Activated naive CD4-positive, alpha-beta T cell treated with anti-CD3 and anti-CD28 coated beads, Interleukin-2, amount 10 ng/mL, durations not matched to agents 7 days and 5 days (primary cell): ENCODE results near the gene ADH7.
"Not testable (repeated sequence)": the region's sequence is repeated elsewhere in the genome, so short reads cannot be mapped to it uniquely, and the experiment has no call there.

Experiments used
- CTCF ChIA-PET: fragments of 350-600 bp; sonication (Branson Sonifier 250); formaldehyde crosslinking; loops from one replicate; lab custom pipeline; 2021; ENCODE audit warnings: antibody characterized with exemption; lab: Charles Lee
- DNase-seq: peaks from one replicate; pipeline ENCODE4 v3.0.0-alpha.2; 2020
- H3K27ac Mint-ChIP-seq: one replicate; pipeline ENCODE4 v1.8.0; 2021; ENCODE audit warnings: mild to moderate bottlenecking, moderate library complexity, mixed read lengths
- H3K27me3 Mint-ChIP-seq: one replicate; pipeline ENCODE4 v1.8.0; 2021; ENCODE audit warnings: mild to moderate bottlenecking, mixed read lengths
- H3K36me3 Mint-ChIP-seq: one replicate; pipeline ENCODE4 v1.8.0; 2021; ENCODE audit warnings: mixed read lengths
- H3K4me1 Mint-ChIP-seq: one replicate; pipeline ENCODE4 v1.8.0; 2021; ENCODE audit warnings: mixed read lengths
- H3K4me3 Mint-ChIP-seq: one replicate; pipeline ENCODE4 v1.8.0; 2021; ENCODE audit warnings: mild to moderate bottlenecking, moderate library complexity, mixed read lengths
- H3K9me3 Mint-ChIP-seq: one replicate; pipeline ENCODE4 v1.8.0; 2021; ENCODE audit warnings: mixed read lengths

ADH7 gene

GRCh38 chr4:99381588-99382175 lies 53.5 kb downstream of the ADH7 start:
- no peaks in the 10 kb centered on the region for H3K9me3 Mint-ChIP-seq
- no peak for DNase-seq
- no peaks in the 10 kb centered on the region for H3K27me3 Mint-ChIP-seq
- H3K4me1 Mint-ChIP-seq, result peaks cover 3% of the 10 kb centered on the region
- H3K27ac Mint-ChIP-seq, result no peak overlapping the region
- no peak overlapping the region for H3K4me3 Mint-ChIP-seq
- no peaks in the 10 kb centered on the region for H3K36me3 Mint-ChIP-seq
- CTCF ChIA-PET, result no interaction called here

GRCh38 chr4:99379571-99379970 lies 55.6 kb downstream of the ADH7 start:
- no peak overlapping the region for H3K27ac Mint-ChIP-seq
- H3K4me3 Mint-ChIP-seq, result no peak overlapping the region
- H3K9me3 Mint-ChIP-seq, result no peaks in the 10 kb centered on the region
- CTCF ChIA-PET, result no interaction called here
- H3K27me3 Mint-ChIP-seq, result no peaks in the 10 kb centered on the region
- peaks cover 3% of the 10 kb centered on the region for H3K4me1 Mint-ChIP-seq
- H3K36me3 Mint-ChIP-seq, result no peaks in the 10 kb centered on the region
- DNase-seq, result no peak

DNA sequence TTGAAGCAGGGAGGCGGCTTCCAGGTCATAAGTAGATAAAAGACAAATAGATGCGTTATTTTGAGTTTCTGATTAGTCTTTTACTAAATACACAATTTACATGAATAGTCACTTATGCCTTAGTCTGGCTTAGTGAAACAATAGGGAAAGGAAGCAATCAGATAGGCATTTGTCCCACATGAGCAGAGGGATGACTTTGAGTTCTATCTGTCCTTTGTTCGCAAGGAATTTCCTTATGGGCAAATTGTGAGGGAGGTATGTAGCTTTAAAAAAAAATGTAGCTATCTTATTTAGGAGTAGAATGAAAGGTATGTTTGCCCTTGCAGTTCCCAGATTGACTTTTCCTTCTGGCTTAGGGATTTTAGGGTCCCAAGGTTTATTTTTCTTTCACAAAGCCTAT lies 56.3 kb downstream of the ADH7 start:
- no peak overlapping the region for H3K4me3 Mint-ChIP-seq
- H3K36me3 Mint-ChIP-seq, result no peaks in the 10 kb centered on the region
- no peak for DNase-seq
- peaks cover 3% of the 10 kb centered on the region for H3K4me1 Mint-ChIP-seq
- H3K27ac Mint-ChIP-seq, result no peak overlapping the region
- CTCF ChIA-PET, result no interaction called here
- no peaks in the 10 kb centered on the region for H3K27me3 Mint-ChIP-seq
- no peaks in the 10 kb centered on the region for H3K9me3 Mint-ChIP-seq

DNA sequence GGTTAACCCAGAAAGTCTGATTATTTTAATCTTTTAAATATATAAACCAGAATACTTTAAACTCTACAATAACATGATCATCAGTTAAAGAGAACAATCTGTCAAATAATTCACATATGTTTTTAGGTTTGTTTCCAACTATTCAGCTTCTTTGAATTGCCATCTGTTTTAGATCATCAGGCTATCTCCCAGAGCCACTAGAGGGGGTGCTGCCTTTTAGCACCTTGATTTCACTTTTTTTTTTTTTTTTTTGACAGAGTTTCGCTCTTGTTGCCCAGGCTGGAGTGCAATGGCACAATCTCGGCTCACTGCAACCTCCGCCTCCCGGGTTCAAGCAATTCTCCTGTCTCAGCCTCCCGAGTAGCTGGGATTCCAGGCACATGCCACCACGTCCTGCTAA lies 57.8 kb downstream of the ADH7 start:
- CTCF ChIA-PET, H3K27me3 Mint-ChIP-seq, H3K36me3 Mint-ChIP-seq, H3K4me1 Mint-ChIP-seq, H3K9me3 Mint-ChIP-seq, H3K27ac Mint-ChIP-seq, H3K4me3 Mint-ChIP-seq, DNase-seq: not testable (repeated sequence)

DNA sequence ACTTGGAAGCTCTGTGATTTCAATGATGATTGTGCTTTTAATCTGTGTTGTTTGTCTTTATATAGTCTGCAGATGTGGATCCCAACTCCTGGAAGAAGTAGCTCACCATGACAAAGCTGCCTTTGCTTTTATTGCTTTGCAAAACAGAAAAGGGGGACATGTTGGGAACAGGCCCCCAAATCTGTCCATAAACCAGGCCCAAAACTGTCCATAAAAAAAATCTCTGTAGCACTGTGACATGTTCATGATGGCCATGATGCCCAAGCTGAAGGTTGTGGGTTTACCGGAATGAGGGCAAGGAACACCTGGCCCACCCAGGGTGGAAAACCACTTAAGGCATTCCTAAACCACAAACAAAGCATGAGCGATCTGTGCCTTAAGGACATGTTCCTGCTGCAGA lies 62.7 kb downstream of the ADH7 start:
- DNase-seq, H3K27me3 Mint-ChIP-seq, H3K27ac Mint-ChIP-seq, CTCF ChIA-PET, H3K9me3 Mint-ChIP-seq, H3K4me3 Mint-ChIP-seq, H3K36me3 Mint-ChIP-seq, H3K4me1 Mint-ChIP-seq: not testable (repeated sequence)

DNA sequence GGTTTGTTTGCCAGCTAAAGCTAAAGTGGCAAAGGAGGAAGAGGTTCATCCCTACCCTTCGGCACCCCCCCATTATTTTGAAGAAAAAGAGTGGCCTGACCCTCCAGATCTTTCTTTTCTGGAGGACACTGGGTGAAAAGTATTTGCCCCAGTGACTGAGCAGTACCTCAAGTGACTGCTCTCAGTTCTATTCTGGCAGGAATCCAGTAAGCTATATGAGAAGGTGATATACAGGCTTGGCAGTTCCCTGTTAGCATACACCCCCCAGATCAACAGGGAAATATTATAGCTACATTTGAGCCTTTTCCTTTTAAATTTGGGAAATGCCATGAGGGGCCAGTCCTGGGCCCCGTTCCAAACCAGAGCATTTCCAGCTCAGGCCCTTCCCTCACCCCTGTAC lies 67.3 kb downstream of the ADH7 start:
- CTCF ChIA-PET, H3K36me3 Mint-ChIP-seq, H3K4me1 Mint-ChIP-seq, DNase-seq, H3K4me3 Mint-ChIP-seq, H3K27me3 Mint-ChIP-seq, H3K27ac Mint-ChIP-seq, H3K9me3 Mint-ChIP-seq: not testable (repeated sequence)

- CTCF ChIA-PET, result no interaction called here
- DNase-seq, result no peak
- Mint-ChIP-seq H3K27ac (no peak overlapping the region), H3K9me3 (no peaks in the 10 kb centered on the region), H3K4me3 (no peak overlapping the region), H3K27me3 (peaks cover 3% of the 10 kb centered on the region), H3K36me3 (no peaks in the 10 kb centered on the region), H3K4me1 (no peaks in the 10 kb centered on the region)
Observed at GRCh38 chr4:99366491-99366890, 68.7 kb downstream of the ADH7 start.

DNA sequence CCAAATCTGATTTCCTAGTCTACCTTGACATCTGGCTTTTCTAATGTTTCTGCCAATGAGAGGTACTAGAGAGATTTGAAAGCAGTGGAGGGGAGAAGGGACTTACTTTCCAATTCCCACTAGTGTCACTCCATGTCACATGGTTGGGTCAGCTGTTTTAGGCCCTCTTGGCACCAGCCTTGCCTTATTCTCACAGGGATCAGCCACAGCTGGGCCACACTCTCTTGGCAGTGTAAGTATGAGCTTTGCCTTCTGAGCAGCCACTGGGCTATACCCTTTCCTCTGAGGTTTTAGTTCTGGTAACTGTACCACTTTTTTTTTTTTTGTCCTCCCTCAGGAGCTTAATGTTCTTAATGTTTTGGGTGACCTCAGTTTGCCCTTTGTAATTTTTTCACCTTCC lies 72.4 kb downstream of the ADH7 start:
- H3K27ac Mint-ChIP-seq, result no peak overlapping the region
- H3K9me3 Mint-ChIP-seq, result no peaks in the 10 kb centered on the region
- no peaks in the 10 kb centered on the region for H3K4me1 Mint-ChIP-seq
- no peak for DNase-seq
- peaks cover 3% of the 10 kb centered on the region for H3K27me3 Mint-ChIP-seq
- CTCF ChIA-PET, result no interaction called here
- no peak overlapping the region for H3K4me3 Mint-ChIP-seq
- H3K36me3 Mint-ChIP-seq, result no peaks in the 10 kb centered on the region
